Stimulated activated naive CD8-positive, alpha-beta T cell treated with anti-CD3 and anti-CD28 coated beads, Interleukin-15, Interleukin-2, amounts not matched to agents 100 ng/mL and 50 ng/mL, for 24 hours (primary cell): ENCODE measurements around the gene SLC6A15.

Experiments
- H3K27ac Mint-ChIP-seq: one replicate; pipeline ENCODE4 v1.8.0; 2021; ENCODE audit warnings: mild to moderate bottlenecking, mixed read lengths
- H3K27me3 Mint-ChIP-seq: one replicate; pipeline ENCODE4 v1.8.0; 2021; ENCODE audit warnings: mixed read lengths
- H3K36me3 Mint-ChIP-seq: one replicate; pipeline ENCODE4 v1.8.0; 2021; ENCODE audit warnings: low read depth, mixed read lengths
- H3K4me1 Mint-ChIP-seq: one replicate; pipeline ENCODE4 v1.8.0; 2021; ENCODE audit warnings: low read depth, mixed read lengths
- H3K4me3 Mint-ChIP-seq: one replicate; pipeline ENCODE4 v1.8.0; 2021; ENCODE audit warnings: mild to moderate bottlenecking, mixed read lengths
- H3K9me3 Mint-ChIP-seq: one replicate; pipeline ENCODE4 v1.8.0; 2021; ENCODE audit warnings: mixed read lengths

SLC6A15 gene

DNA sequence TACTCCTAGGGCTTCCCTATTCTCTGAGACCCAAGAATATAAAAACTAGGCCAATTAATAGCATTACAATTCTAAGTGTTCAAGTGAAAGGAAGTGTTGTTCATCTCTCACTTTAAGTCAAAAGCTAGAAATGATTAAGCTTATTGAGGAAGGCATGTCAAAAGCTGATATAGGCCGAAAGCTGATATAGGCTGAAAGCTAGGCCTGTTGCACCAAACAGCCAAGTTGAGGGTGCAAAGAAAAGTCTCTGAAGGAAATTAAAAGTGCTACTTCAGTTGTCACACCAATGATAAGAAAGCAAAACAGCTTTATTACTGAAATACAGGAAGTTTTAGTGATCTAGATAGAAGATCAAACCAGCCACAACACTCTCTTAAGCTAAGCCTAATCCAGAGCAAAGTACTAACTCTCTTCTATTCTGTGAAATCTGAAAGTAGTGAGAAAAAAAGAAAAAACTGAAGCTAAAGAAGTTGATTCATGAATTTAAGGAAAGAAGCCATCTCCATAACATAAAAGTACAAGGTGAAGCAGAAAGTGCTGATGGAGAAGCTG is 68.9 kb downstream of the SLC6A15 start:
- Mint-ChIP-seq H3K4me1 (no peaks in the 10 kb centered on the region), H3K4me3 (no peak overlapping the region), H3K36me3 (no peaks in the 10 kb centered on the region), H3K27me3 (no peaks in the 10 kb centered on the region), H3K27ac (no peak overlapping the region), H3K9me3 (no peaks in the 10 kb centered on the region)

DNA sequence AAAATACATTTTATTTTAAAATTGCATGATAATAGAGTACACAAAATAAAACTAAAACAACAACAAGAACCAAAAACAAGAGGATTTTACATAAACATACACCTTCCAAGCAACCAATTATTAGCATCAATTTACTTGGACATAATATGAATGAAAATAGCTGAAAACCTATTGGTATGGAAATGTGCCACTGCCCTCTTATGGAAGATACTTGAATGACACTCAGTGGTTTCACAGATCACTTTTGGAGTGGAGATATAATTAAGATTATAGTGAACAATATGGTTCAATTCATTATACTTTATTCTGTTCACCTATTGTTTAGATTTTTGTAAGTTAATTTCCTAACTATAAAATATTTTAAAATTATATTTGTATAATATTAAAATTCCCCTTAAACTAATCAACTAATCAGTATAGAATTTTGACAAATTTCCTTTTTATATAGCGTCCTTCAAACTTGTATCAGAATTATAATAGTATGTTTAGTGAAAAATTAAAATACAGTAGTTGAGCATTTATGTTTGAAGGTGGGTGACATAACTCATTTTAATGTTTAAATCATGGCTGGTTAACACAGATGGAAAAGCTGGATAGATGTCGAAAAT is 70.1 kb downstream of the SLC6A15 start:
- no peaks in the 10 kb centered on the region for H3K27me3 Mint-ChIP-seq
- no peaks in the 10 kb centered on the region for H3K36me3 Mint-ChIP-seq
- no peak overlapping the region for H3K27ac Mint-ChIP-seq
- H3K4me3 Mint-ChIP-seq = no peak overlapping the region
- no peaks in the 10 kb centered on the region for H3K4me1 Mint-ChIP-seq
- H3K9me3 Mint-ChIP-seq = no peaks in the 10 kb centered on the region

DNA sequence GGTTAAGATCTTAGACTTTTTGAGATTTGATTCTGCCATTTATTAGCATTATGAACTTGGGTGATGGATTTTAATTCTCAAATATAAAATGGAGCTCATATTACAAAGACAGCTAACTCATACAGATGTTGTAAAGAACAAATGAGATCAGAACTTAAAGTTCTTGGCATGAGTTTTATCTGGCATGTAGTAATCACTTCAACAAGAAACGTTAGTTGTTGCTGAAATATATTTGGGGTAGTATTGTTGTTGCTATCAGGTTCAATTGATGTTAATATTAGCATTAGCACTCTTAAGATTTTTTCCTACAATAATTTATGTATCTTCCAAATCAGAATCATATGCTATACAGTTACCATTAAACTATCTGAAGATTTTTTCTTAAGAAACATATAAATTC is 71.0 kb downstream of the SLC6A15 start:
- no peak overlapping the region for H3K4me3 Mint-ChIP-seq
- H3K27ac Mint-ChIP-seq = no peak overlapping the region
- H3K4me1 Mint-ChIP-seq = no peaks in the 10 kb centered on the region
- H3K36me3 Mint-ChIP-seq = no peaks in the 10 kb centered on the region
- H3K9me3 Mint-ChIP-seq = no peaks in the 10 kb centered on the region
- no peaks in the 10 kb centered on the region for H3K27me3 Mint-ChIP-seq

DNA sequence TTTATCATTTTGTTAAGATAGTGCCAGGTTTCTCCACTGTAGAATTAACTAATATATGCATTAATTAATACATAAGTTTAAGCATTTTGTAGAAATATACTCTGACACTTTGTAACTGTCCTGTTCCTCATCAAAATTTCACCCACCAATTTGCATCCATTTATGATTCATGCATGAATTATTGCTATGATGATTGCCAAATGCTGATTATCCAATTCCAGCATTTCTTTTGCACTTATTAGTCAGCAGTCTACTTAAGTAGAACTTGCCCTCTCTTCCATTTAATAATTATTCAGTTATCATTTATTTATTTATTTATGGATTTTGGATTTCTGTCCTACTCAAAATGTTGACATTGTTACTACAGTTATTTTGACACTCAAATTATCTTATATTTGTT is 72.2 kb downstream of the SLC6A15 start:
- Mint-ChIP-seq H3K27ac (no peak overlapping the region), H3K9me3 (no peaks in the 10 kb centered on the region), H3K4me1 (no peaks in the 10 kb centered on the region), H3K27me3 (no peaks in the 10 kb centered on the region), H3K4me3 (no peak overlapping the region), H3K36me3 (no peaks in the 10 kb centered on the region)

DNA sequence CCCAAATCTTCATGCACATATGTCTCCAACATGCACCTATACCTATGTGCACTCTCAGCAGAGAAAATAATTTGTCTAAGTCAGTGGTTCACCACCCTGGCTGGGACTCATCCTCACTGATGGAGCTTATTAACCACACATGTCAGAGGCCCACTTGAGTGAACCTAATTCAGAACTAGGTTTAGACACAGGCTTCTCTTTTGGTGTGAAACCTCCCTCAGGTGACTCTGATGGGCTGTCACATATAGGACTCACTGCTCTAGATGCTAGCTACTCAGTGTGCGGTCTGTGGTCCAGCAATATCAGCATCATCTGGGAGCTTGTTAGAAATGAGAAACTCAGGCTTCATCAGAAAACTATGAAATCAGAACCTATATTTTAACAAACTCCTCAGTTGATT is 85.7 kb downstream of the SLC6A15 start:
- Mint-ChIP-seq H3K27me3 (no peaks in the 10 kb centered on the region), H3K36me3 (no peaks in the 10 kb centered on the region), H3K4me1 (no peaks in the 10 kb centered on the region), H3K4me3 (no peak overlapping the region), H3K9me3 (no peaks in the 10 kb centered on the region), H3K27ac (no peak overlapping the region)

DNA sequence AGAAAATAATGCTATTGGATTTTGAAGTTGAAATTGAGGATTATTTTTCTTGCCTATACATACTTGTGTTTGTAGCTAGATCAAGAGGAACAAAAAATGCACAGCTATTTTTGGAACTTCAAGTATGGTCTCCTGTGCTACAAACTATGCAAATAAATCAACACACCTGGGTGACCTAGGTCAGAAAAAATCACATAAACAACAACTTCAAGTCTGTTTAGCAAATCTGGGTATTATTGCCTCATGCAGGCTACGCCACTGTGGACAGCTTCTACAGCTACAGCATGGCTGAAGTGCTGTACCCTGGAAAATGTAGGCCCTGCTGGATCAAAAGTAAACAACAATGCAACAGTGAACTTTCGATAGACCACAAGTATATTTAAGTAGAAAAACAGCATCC is 87.5 kb downstream of the SLC6A15 start:
- no peak overlapping the region for H3K27ac Mint-ChIP-seq
- H3K4me1 Mint-ChIP-seq = no peaks in the 10 kb centered on the region
- no peaks in the 10 kb centered on the region for H3K9me3 Mint-ChIP-seq
- no peaks in the 10 kb centered on the region for H3K27me3 Mint-ChIP-seq
- H3K36me3 Mint-ChIP-seq = no peaks in the 10 kb centered on the region
- no peak overlapping the region for H3K4me3 Mint-ChIP-seq

DNA sequence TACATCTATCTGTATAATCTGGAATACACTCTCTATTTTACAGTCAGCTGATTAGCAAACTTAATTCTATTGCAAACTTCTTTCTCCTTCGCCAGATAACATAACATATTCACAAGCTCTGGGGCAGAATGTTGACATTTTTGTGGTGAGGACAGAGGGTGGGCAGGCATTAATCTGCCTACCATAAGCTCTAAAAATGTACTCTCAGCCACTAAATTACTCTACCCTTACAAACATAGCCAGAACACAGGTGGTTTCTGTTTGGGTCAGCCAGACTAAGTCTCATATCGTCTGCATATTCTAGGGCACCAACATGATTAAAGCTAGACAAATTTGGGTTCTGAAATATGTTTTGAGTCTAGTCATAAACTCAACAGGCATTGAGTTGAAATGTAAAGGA is 90.1 kb downstream of the SLC6A15 start:
- H3K4me1 Mint-ChIP-seq = no peaks in the 10 kb centered on the region
- H3K36me3 Mint-ChIP-seq = no peaks in the 10 kb centered on the region
- peaks cover 3% of the 10 kb centered on the region for H3K27me3 Mint-ChIP-seq
- no peaks in the 10 kb centered on the region for H3K9me3 Mint-ChIP-seq
- no peak overlapping the region for H3K27ac Mint-ChIP-seq
- no peak overlapping the region for H3K4me3 Mint-ChIP-seq

DNA sequence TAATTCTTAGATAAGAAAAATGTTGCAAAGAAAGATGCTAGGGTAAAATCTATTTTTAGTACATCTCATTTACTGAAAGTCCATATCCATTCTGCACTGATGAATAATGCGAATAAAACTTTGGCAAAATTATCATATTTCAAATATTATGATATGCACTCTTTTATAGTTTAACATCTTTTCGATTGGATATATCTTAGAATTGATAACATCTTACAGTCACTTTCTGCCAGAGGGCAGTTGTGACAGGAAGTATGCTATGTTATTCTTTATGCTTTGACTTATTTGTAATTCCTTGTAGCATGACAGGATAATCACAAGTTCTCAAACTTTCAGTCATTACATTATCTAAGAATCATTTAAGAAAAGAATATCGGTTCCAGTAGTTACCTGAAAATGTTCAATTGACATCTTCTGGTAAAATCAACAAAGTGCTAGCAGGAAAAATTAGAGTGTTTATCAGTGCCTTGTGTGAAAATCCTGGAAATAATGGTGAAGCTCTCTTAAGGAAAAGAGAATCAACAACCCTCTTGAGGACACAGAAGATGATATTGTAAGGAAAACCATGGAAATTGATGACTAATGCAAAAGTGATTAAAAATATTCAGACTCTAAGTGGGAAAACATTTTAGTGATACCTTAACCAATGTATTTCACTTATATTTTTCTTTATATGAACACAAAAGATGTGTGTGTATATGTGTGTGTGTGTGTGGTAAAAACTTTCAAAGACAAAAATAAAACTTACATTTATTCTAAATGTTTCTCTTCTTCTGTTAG is 95.5 kb downstream of the SLC6A15 start:
- Mint-ChIP-seq H3K4me1 (no peaks in the 10 kb centered on the region), H3K27me3 (peaks cover 3% of the 10 kb centered on the region), H3K27ac (no peak overlapping the region), H3K9me3 (no peaks in the 10 kb centered on the region), H3K4me3 (no peak overlapping the region), H3K36me3 (no peaks in the 10 kb centered on the region)

DNA sequence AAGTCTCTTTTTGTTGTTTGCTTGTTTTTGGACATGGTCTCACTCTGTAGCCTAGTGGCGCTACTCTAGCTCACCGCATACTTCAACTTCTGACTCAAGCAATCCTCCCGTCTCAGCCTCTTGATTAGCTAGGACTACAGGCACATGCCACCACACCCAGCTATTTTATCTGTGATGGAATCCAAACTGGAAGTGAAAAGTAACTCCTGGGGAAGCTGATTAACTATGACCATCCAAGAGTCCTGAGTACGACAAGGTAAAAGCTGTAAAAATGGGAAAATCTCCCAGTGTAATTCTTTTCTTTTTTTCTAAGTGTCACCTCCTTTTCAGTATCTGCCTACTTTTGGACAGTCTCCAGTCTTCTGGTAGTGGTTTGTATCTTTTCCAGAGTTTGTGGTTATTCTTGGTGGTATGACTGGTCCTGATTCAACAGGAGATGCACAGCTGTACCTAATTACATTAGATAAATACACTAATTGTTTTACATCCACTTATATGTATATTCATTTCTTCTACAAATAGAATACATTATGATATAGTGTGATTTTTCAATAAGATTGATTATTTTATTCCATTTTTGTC is 97.8 kb downstream of the SLC6A15 start:
- H3K36me3 Mint-ChIP-seq = no peaks in the 10 kb centered on the region
- H3K27me3 Mint-ChIP-seq = peaks cover 3% of the 10 kb centered on the region
- H3K4me3 Mint-ChIP-seq = no peak overlapping the region
- no peaks in the 10 kb centered on the region for H3K4me1 Mint-ChIP-seq
- H3K9me3 Mint-ChIP-seq = no peaks in the 10 kb centered on the region
- H3K27ac Mint-ChIP-seq = no peak overlapping the region

DNA sequence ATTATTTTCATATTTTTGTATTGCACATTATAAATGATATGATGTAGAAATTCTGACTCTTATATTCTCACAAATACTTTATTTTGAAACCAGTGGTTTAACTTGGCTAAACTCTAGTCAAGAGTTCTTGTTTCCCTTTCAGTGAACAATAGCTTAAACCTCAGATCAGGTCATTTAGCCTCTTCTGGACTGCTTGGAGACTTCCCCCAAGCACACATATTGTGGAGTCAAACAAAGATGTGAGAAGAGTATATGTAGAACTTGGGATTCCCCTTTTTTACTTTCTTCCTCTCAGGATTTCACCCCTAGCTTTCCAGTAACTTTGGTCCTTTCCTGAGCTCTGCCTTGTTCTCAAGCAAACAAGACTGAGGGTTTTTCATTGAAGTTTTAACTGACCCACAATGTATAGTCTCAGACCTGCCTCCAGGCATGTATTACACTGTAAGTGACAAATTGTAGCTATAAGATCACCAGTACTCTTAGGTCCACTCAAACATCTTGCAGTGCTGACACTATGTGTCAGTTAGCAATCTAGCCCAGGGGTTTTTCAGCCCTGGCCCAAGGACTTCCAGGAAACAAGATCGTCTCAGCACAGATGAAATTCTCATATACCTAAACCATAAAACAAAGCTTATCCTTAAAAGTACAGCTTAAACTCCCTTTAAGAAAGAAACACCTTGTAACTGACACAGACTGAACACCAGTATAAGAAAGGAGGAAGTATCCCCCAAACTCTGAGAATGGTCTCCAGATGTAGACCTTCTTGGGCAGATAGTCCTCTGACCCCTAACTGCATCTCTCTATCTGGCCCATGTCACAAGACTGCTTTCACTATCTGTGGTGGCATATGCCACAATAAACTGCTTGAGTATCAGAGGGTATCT is 98.6 kb downstream of the SLC6A15 start:
- Mint-ChIP-seq H3K4me1 (no peaks in the 10 kb centered on the region), H3K4me3 (no peak overlapping the region), H3K36me3 (no peaks in the 10 kb centered on the region), H3K27ac (no peak overlapping the region), H3K27me3 (peaks cover 3% of the 10 kb centered on the region), H3K9me3 (no peaks in the 10 kb centered on the region)

DNA sequence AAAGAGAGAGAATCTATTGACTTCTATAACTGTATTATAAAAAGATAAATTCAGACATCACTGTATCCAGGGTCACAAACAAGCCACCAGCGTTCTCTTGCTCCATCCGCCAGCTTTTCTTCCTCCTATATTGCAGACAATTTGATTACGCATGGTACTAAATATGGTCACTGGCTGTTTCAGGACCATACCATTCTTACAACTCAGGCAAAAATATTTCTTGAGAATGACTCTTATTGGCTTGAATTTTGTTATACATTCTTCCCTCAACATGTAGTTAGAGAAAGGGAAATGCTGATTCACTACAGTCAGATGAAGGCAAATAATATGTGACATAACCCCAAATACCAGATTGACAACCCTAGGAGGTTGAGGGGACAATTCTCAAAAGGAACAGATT is 101.3 kb downstream of the SLC6A15 start:
- no peaks in the 10 kb centered on the region for H3K4me1 Mint-ChIP-seq
- no peak overlapping the region for H3K27ac Mint-ChIP-seq
- H3K36me3 Mint-ChIP-seq = no peaks in the 10 kb centered on the region
- no peak overlapping the region for H3K4me3 Mint-ChIP-seq
- no peaks in the 10 kb centered on the region for H3K27me3 Mint-ChIP-seq
- no peaks in the 10 kb centered on the region for H3K9me3 Mint-ChIP-seq

DNA sequence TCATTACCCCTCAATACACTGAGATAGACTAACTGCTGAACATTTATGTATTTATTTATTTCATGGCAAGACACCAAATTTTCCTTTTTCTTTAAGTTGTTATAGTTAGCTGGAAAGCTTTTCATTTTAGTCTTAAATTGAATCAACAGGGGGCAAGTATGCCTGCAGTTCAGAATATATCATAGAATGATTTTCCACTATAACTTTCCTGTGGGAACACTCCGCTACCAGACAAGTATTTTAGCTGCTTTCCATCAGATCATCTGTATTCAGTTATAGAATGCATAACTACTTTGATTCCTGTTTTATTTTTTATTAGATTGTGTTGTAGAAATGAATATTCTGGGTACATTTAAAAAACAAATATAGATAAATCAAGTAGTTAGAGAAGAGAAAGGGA is 102.0 kb downstream of the SLC6A15 start:
- Mint-ChIP-seq H3K27me3 (no peaks in the 10 kb centered on the region), H3K27ac (no peak overlapping the region), H3K36me3 (no peaks in the 10 kb centered on the region), H3K4me1 (no peaks in the 10 kb centered on the region), H3K9me3 (no peaks in the 10 kb centered on the region), H3K4me3 (no peak overlapping the region)
